ENCODE data around the gene CKM.

GRCh38 chr19:45340899-45341453, 18.3 kb upstream of the CKM start:
- no peak for TF ChIP-seq CTCF (IDR thresholded peaks at IDR 0.05; ENCODE audit: low read depth, low read length)
- no peak for TF ChIP-seq EZH2phosphoT487 (IDR thresholded peaks at IDR 0.05; ENCODE audit: low read depth)

All from OCI-LY3 (cell line).